Activated CD4-positive, CD25-positive, alpha-beta regulatory T cell treated with anti-CD3 and anti-CD28 coated beads, Interleukin-2, amount 50 U/mL, for 24 hours (primary cell): ENCODE measurements around the gene DMXL1.
"Not testable (repeated sequence)": the region's sequence is repeated elsewhere in the genome, so short reads cannot be mapped to it uniquely, and the experiment has no call there.

ENCODE experiments used
- ATAC-seq, 2 donors: fragments of 150-1000 bp; cut with Tn5 transposase; one replicate each; pipeline ENCODE4 v1.10.0; 2021; ENCODE audit warnings: mild to moderate bottlenecking in 1 of 2, moderate library complexity in 1 of 2

Gene DMXL1

DNA sequence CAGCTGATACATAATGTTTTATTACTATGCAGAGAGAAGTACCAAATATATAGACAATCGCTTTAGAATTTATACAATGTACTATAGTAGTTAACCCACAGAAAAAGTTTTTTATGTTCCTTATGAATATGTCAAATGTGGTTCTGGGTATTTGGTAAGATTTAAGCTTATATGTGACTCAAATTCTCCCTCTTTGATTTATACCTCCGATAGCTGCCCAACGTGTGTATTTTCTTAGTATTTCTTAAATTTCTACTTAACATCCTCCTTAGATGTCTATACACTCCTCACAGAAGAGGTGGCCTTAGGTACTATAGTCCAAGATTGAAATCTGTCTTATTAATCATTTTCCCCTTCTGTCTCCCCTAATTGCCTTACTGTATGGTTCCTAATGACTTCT lies 146.3 kb downstream of the DMXL1 start:
- ATAC-seq: peak; percentile 68 to 72

DNA sequence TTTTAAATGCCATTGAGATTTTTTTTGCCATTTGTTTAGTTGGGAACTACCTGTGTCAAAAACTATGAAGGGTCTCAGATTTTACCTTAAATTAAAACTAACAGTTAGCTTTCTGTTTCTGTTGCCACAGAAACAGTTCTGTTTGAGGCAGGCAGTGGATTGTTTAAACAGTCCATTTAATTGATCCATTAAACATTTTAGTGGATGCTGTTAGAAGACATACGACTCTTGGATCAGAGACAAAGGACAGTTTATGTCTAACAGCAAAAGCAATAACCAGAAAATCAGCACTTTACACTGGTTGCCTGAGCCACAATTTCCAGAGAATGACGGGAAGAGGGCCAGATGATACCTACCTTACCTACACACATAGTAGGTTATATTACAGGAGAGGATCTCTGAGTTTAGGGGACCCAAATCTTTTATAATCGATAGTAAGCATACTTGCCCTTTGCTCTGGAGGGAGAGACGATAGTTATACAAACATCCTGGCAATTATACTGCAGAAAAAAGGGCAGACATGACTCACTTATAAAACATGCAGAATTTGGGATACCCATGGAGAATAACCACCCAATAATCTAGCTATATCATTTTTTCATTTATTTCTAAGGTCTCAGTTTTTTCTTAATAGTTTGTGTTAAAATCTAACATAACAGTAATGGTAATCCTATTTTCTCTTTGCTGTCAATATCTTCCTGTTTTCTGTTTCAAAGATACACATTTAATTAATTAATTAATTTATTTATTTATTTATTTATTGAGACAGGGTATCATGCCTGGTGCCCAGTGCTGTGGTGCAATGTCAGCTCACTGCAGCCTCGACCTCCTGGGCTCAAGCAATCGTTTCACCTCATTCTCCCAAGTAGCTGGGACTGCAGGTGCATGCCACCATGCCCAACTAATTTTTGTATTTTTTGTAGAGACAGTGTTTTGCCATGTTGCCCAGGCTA lies 148.2 kb downstream of the DMXL1 start:
- ATAC-seq: no peak

DNA sequence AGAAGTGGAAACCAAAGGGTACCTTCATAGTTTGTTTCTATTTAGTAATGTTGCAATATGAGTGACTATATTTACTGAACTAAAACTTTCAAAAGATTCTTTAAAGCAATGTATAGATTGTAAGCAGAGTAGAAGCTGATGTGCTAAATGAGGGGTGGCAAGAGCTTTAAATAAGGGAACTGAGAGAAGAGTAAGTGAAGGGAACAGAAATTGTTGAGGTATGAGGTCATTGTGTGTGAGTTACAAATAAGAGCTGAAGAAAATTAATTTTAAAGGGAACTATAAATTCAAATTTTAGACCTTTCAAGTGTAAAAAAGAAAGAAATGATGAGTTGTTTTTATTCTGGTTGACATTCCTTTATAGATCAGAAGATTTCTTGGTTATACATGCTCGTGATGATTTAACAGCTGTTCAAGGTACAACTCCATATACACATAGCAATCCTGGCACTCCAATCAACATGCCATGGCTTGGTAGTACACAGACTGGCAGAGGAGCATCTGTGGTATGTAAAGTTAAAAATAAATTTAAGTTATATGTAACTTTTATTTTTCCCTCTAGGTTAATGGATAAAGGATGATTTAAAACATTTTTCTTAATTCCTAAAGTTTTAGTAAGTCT lies 149.8 kb downstream of the DMXL1 start:
- no peak for ATAC-seq

DNA sequence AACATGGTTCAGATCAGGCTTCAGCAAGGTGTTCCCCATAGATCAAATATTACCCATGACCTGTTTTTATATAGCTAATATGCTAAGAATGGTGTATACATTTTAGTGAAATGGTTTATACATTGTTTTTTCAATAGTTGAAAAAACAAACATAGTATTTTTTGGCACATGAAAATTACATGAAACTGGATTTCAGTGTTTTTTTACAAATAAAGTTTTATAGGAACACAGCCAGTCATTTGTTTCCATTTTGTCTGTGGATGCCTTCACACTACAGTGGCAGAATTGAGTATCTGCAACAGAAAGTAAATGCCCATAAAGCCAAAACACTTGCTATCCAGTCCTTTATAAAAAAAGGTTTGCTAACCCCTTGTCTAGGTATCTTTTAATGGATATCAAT lies 150.4 kb downstream of the DMXL1 start:
- no peak for ATAC-seq

DNA sequence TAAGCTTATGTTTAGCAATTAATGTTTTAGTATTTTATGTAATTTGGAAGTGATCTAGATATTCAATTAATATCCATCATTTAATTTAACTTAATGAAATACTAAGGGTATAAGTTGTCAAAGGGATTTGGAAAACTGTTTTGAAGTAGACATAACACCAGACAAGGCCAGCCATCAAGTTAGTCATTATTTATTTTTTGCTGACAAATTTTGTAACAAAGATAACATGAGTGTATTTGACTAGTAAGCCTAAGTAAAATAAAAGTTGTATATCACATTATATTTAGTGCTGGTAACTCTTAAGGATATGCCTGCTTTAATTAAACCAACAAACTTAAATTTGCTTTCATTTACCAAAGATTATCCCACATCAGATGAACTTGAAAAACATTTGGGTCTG lies 159.1 kb downstream of the DMXL1 start:
- no peak for ATAC-seq

DNA sequence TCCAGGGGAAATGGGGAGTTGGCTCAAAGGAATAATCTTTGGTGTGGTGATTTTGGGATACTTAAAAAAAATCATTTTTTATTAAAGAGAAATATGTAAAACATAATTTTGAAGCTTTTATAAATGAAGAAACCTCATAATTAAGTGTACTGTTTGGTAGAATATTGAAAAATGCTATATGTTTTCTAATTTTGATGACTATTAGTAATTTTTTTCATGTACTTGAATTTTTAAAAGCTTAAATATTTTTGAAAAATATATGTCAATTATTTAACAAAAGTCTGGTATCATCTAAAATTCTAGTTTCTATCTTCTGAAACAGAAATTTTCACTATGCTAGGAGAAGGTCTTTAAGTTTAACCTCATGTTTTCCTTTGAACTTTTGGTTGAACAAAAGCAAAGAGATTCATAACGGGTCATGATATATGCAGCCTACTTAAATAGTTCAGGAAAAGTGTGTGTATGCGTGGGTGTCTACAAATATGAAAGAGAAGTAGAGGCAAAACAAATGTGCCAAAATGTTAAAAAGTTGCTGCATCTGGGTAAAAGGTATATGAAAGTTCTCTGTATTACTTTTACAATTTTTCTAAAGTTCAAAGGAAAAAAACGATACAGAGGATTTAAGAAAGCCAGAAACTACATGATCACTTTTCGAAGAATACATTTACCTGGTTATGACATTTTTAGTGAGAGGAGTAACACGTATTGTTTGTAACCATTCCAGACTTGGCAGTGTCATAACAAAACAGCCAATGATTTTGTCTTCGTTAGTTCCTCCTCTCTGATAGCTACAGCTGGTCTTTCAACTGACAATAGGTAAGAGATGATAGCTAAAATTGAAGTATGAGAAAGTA lies 167.6 kb downstream of the DMXL1 start:
- no peak for ATAC-seq

DNA sequence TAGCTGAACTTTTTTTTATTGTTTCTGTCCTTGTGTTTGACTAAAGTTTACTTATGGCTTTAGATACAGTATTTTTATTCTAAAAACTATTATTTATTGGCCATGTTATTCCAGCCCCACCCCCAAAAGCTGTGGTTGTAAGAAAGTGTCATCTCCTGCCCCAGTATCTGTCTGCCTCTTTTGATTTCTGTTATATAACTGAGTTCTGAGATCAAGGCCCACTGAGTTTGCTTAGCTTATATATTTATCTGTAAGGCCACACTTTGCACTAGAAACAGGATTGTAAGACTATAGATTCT lies 168.2 kb downstream of the DMXL1 start:
- ATAC-seq: no peak

DNA sequence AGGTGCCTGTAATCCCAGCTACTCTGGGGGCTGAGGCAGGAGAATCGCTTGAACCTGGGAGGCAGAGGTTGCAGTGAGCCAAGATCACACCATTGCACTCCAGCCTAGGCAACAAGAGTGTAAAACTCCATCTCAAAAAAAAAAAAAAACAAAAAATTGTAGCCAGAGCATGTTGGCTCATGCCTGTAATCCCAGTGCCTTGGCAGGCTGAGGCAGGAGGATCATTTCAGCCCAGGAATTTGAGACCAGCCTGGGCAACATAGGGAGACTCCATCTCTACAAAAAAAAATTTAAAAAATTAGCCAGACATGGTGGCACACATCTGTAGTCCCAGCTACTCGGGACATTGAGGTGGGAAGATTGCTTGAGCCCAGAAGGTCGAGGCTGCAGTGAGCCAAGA lies 168.9 kb downstream of the DMXL1 start:
- not testable (repeated sequence) for ATAC-seq

DNA sequence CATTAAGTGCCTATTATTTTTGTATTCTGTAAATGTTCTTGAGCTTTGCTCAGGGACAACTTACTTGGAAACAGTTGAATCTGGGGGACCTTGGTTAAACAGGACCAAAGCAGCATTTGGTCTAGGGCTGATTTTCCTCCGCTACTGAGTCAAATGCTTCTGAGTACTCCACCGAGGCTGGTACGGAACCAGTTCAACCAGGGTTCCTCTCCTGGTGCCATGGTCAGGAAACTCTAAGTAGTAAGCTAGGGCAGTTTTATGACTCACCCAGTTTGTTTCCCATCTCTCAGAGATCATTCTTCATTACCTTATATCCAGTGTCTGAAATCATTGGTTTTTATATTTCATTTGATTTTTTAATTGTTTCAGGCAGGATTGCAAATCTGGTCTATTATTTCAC lies 173.0 kb downstream of the DMXL1 start:
- no peak for ATAC-seq

DNA sequence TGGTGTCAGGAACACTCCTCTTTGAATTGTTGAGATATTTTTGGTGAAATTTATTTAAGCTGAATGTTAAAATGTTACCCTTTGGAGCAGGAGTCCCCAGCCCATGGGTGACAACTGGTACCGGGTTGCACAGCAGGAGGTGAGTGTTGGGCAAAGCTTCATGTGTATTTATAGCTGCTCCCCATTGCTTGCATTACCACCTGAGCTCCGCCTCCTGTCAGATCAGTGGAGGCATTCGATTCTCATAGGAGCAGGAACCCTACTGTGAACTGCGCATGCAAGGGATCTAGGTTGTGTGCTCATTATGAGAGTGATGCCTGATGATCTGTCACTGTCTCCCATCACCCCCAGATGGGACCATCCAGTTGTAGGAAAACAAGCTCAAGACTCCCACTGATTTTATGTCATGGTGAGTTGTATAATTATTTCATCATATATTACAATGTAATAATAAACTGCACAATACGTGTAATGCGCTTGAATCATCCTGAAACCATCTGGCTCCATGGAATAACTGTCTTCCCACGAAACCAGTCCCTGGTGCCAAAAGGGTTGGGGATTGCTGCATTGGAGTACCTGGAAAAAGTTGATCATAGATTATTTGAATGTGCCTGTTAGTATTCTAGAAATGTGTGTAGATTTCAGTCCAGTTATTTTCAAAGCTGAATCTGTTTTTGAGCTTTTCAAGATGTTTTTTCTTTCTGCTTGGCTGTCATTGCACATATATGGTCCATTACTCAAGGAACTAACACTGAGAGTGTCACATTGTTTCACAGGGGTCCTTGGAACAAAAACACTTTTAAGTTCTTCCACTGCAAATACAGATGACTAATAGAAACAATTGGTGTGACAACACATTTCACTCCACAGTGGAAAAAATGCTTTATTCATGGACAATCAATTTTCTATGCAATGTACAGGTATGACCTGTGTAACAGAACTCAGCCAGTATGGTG lies 180.3 kb downstream of the DMXL1 start:
- peak in 1 of 2 donors; percentile 20 for ATAC-seq

DNA sequence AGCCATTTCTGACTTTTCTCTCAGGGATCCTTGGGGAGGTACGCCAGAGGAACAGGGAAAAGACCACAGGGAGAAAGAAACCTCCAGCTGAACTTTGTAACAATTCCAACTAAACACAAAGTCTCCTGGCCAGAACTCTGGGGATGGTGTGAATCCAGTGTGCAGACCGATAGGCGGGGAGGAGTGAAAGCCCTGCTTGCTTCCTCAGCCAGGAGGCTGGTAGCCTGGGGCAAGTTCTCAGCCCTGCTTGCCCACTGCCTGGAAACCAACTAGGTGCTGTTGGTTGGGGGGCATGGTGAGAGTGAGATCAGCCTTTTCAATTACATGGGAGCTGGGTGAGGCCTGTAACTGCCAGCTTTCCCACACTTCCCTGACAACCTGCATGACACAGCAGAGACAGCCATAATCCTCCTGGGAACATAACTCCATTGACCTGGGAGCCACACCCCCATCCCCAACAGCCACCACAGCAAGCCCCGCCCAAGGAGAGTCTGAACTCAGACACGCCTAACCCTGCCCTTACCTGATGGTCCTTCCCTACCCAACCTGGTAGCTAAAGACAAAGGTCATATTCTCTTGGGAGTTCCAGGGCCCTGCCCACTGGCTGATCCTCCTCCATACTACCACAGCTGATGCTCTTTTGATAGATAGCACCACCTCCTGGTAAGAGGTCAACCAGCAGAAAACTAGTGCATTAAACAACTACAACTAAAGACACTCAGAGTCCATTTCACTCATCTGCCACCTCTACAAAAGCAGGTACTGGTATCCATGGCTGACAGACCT lies 184.9 kb downstream of the DMXL1 start:
- peak; percentile 32 to 48 for ATAC-seq

DNA sequence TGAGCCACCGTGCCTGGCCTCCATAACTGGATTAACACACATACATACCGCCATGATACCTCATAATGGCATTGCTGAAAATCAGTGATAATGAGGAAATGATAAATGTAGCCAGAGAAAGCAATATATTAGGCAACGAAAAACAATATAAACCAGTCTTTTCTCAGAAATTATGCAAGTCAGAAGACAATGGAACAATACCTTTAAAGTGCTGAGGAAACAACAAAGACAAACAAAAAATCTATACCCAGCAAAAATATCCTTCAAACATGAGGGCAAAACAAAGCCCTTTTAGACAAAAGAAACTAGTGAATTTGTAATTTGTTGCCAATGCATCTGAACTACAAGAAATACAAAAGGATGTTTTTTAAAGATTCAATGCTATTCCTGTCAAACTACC lies 186.7 kb downstream of the DMXL1 start:
- ATAC-seq: no peak

DNA sequence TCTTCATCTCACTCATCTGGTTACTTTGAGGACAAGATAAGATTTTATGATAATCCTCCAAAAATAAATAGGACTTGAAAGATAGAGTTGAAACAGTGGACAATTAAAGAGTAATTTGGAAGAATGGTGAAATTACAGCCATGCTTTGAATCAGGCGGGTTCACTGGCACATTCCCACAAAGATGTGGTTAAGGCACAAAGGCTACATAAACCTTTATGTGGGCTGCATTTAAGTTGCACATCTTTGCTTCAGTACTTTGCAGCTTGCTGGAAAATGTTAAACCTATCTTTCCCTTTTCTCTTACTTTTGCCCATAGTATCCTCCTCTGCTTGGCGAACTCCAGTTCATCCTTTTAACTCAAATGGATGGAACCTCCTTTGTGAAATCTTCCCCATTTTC lies 192.8 kb downstream of the DMXL1 start:
- no peak for ATAC-seq

DNA sequence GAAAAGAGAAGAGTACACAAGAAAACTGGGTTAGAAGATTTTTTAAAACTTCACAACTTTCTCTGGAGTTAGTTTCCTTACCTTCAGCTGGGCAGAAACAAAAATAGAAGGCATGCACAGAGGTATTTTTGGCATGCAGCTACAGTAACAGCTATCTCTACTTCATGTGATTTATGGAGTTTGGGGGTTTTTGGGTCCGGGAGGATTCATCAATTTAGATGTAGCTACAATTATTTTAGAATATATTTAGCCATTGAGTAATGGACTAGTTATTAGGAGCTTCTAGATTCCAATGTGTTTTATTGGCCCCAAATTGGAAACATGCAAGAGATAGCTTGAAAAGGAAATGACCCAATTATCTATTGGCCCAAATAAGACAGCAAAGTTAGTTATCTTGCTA lies 193.3 kb downstream of the DMXL1 start:
- ATAC-seq: no peak

DNA sequence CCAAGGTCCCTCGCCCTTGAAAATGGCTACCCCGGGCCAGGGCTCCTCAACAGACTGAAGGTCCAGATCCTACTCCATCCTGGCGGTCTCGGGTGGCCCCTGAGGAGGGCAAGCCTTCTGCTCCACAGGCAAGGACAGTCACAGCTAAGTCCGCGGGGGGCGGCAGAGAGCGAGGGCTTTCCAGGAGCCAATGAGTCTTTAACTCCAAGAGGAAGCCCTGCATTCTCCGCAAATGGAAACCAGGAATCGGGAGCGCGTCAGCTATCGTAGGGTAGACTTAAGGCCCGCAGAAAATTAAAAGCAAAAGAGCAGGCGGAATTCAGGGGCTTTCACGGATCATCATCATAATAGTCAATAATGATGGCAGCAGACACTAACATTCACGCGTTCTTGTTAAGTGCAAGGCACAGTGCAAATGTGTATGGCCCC lies 197.1 kb downstream of the DMXL1 start:
- ATAC-seq: peak; percentile 60 to 61

DNA sequence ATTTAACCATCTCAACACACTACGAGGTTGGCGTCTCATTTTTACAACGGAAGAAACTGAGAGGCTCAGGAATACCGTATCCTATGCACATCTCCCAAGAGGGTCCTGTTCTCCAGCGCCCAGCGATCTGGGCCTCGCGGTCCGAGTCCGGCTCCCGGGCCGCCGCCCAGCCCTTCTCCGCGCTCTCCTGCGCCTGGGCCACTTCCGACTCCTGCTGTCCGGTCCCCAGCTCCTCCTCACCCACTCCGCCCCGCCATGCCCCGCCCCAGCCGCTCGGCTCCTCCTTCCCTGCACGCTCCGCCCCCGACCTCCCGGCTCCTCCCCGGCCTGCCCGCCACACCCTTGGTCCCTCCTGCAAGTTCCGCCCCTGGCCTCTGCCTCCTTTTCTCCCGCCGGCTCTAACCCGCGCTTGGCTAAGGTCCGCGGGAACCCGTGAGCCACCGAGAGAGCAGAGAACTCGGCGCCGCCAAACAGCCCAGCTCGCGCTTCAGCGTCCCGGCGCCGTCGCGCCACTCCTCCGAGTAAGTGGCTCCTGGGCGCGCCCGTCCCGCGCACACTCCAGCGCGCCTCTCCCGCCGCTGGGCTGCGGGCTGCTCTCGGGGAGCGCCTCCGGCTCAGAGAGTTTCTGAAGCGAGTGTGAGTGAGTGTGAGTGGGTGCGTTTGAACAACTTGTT lies 197.6 kb downstream of the DMXL1 start:
- ATAC-seq: peak; percentile 91 to 92

DNA sequence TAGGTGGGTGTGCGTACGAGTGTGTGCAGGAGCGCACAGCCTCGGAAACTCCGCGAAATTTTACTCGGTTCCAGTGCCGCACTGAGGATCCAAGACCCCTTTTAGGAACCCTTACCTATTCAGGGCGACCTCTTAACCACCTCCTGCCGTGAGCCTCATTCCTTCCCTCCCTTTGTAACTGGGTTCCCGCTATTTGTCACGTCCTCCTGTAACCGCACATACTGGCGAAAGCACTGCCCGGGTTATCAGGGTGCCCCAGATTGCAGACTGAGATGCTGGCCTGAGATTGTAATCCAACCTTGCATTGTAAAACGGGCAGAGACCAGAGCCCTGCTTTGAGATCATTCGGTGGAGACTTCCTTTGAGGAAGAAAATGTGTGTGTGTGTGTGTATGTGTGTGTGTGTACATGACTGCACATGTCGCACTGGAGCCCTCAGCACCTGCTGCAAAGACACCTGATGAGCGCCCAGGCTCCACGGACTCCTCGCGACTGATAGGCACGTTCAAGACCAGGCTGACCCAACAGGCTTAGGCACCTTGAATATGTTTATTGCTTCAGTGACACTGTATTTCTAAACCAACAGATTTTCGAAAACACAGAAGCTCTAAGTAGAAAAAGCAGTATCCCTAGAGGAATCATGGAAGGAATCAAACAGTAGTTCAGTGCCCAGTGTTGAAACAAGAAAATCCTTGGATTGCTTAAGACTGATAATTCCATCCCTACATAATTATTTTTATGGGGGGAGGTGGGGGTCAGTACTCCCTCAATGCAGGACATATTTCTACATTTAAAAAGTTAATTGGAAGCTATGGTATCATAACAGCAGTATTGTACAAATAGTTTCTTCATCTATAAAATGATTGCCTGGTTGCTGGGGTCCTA lies 198.4 kb downstream of the DMXL1 start:
- ATAC-seq: peak; percentile 1 to 3

DNA sequence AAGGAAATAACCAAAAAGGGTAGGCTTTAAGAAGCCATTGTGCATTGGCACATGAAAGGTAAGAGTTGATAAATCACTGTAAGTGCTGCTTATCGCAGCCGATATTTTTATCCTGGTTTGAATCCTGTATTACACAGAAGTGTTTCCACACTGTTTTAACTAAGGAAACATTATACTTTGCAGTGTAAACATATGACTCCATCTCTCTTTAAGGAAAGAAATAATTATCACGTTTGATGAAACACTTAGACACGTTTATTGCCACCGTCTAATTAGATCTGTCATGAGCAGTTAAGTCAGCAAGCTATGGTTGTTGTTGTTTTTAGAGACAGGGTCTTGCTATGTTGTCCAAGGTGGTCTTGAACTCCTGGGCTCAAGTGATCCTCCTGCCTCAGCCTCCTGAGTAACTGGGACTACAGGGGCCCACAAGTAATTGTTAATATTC lies 199.3 kb downstream of the DMXL1 start:
- no peak for ATAC-seq

DNA sequence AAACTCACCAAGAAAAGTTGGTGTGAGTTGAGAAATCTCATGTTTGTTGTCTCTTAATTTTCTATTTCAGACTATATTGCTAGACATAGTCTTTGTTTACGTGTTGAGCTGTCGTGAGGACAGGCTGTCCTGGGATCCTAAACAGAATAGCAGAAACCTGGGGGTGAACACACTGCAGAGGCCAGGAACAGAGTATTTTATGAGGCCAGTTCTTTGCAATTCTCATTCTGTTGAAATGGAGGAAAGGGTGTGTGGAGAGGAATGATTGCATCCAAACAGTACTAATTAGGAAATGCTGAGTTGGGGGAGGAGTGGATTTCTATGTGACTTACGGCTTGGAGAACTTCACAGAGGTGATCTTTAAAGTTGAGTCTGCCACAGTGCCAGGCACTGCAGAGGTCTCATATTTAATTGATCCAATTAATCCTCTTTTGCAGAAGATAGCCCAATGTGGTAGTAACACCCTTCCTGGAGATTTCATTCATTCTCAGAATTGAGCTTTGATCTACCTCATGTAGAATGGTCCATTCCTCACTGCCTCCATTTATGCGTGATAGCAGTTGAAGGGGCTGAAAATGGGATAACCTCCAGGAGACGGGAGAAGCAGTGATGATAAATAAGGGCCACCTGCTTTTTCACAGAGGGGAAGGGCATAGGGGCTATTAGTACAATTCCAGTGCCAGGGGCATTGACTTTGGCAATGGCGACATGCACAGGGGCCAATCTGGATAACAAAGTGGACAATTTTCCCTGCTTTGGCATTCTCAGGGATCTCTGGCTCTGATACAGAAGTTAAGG lies 200.3 kb downstream of the DMXL1 start:
- ATAC-seq: no peak
